Measurements from ENCODE around the gene CACNA2D3.

DNA sequence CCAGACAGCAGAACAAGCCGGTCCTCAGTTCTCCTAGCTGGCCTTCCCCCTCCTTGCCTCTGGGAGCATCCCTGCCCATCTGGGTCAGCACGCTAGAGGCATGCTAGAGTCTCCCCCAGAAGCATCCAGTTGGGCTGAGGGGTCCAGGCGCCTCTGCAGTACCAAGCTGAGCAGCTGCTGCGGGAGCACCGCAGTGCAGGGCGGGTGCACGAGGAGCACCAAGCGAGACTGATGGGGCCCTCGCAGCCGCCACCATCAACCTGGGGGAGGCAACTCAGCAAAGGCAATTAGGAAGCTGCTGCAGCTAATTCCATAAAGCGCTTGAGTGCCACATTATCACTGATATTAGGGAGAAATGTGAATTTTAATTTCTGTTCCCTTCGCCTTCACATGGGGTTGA, 12.4 kb downstream of the CACNA2D3 start:
- TF ChIP-seq GATA2 (IDR thresholded peaks at IDR 0.05; ENCODE audit: low read depth, low read length) (no peak), GATA3 (IDR thresholded peaks at IDR 0.05; ENCODE audit: low read depth, low read length) (no peak)
